Panc1 (cell line): ENCODE results near the gene AKAP7.

Experiments
- POLR2AphosphoS5 ChIP-seq: IDR thresholded peaks from 2 replicates; pipeline ENCODE4 v1.6.1; 2012; ENCODE audit warnings: mild to moderate bottlenecking, low read depth, low read length, moderate library complexity
- SIN3A ChIP-seq: IDR thresholded peaks from 2 replicates; pipeline ENCODE4 v1.6.1; 2012; ENCODE audit warnings: low read depth, mild to moderate bottlenecking, low read length, moderate library complexity, borderline replicate concordance; ENCODE audit not compliant: insufficient read depth
- TCF7L2 ChIP-seq: IDR thresholded peaks from 2 replicates; pipeline ENCODE4 v1.6.1; 2011; ENCODE audit warnings: mild to moderate bottlenecking, low read depth, low read length, inconsistent platforms
- TF ChIP-seq, protein P1 (sequence below), 2 experiments: IDR thresholded peaks; 2 replicates each; pipeline ENCODE4 v1.6.1; 2011 to 2012; ENCODE audit warnings: low read depth in 2 of 2, control low read depth in 1 of 2, low read length in 1 of 2, mild to moderate bottlenecking in 1 of 2, moderate library complexity in 1 of 2; ENCODE audit not compliant: insufficient read depth in 1 of 2
- TF ChIP-seq, protein P2 (sequence below): fragments of 450-650 bp; IDR thresholded peaks from 2 replicates; pipeline ENCODE4 v1.5.1; 2017; ENCODE audit warnings: mild to moderate bottlenecking

DNA sequence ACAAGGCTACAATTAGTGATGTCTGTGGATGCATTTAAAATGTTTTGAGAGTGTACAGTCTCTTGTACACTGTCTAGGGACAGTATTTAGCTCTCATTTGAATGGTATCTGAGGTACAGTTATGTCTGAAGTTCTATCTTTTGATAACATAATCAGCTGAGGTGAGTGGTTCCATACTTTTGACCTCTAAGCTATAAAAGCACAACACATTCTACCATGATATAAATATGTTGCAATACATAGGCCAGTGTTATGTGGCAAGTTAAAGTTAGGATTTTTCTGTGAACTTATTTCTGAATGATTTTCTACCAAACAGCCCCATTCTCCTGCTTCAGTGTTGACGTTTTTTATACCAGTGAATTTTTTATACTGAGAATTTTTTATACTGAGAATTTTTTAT, 77.6 kb downstream of the AKAP7 start:
- TF ChIP-seq, protein P1, sequence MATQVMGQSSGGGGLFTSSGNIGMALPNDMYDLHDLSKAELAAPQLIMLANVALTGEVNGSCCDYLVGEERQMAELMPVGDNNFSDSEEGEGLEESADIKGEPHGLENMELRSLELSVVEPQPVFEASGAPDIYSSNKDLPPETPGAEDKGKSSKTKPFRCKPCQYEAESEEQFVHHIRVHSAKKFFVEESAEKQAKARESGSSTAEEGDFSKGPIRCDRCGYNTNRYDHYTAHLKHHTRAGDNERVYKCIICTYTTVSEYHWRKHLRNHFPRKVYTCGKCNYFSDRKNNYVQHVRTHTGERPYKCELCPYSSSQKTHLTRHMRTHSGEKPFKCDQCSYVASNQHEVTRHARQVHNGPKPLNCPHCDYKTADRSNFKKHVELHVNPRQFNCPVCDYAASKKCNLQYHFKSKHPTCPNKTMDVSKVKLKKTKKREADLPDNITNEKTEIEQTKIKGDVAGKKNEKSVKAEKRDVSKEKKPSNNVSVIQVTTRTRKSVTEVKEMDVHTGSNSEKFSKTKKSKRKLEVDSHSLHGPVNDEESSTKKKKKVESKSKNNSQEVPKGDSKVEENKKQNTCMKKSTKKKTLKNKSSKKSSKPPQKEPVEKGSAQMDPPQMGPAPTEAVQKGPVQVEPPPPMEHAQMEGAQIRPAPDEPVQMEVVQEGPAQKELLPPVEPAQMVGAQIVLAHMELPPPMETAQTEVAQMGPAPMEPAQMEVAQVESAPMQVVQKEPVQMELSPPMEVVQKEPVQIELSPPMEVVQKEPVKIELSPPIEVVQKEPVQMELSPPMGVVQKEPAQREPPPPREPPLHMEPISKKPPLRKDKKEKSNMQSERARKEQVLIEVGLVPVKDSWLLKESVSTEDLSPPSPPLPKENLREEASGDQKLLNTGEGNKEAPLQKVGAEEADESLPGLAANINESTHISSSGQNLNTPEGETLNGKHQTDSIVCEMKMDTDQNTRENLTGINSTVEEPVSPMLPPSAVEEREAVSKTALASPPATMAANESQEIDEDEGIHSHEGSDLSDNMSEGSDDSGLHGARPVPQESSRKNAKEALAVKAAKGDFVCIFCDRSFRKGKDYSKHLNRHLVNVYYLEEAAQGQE (IDR thresholded peaks at IDR 0.05; ENCODE audit: insufficient read depth in 1 of 2, low read depth in 2 of 2, low read length in 1 of 2), result no peak
- TF ChIP-seq POLR2AphosphoS5 (no peak), TCF7L2 (no peak), SIN3A (no peak)
- TF ChIP-seq, protein P2, sequence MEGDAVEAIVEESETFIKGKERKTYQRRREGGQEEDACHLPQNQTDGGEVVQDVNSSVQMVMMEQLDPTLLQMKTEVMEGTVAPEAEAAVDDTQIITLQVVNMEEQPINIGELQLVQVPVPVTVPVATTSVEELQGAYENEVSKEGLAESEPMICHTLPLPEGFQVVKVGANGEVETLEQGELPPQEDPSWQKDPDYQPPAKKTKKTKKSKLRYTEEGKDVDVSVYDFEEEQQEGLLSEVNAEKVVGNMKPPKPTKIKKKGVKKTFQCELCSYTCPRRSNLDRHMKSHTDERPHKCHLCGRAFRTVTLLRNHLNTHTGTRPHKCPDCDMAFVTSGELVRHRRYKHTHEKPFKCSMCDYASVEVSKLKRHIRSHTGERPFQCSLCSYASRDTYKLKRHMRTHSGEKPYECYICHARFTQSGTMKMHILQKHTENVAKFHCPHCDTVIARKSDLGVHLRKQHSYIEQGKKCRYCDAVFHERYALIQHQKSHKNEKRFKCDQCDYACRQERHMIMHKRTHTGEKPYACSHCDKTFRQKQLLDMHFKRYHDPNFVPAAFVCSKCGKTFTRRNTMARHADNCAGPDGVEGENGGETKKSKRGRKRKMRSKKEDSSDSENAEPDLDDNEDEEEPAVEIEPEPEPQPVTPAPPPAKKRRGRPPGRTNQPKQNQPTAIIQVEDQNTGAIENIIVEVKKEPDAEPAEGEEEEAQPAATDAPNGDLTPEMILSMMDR, result no peak
